SU-DHL-6 (cell line): ENCODE results near the gene PEX26.

Experiments used
- H2AFZ ChIP-seq: fragments of 200-600 bp; sonication (generic); 2 replicates; pipeline ENCODE4 v1.6.1; 2014; ENCODE audit warnings: low read depth, mild to moderate bottlenecking, moderate library complexity, mixed read lengths, antibody characterized with exemption, low read length; ENCODE audit not compliant: severe bottlenecking
- H3F3A ChIP-seq: fragments of 200-600 bp; shearing (Covaris generic); 2 replicates; pipeline ENCODE4 v1.6.0; 2016; ENCODE audit warnings: antibody characterized with exemption, mild to moderate bottlenecking; ENCODE audit not compliant: insufficient read depth
- H3K27ac ChIP-seq: fragments of 200-600 bp; sonication (generic); 2 replicates; pipeline ENCODE4 v1.5.1; 2016; ENCODE audit warnings: low read depth, mild to moderate bottlenecking, low read length, moderate library complexity, mixed read lengths
- H3K27me3 ChIP-seq: fragments of 200-600 bp; sonication (generic), shearing (Covaris generic); 2 replicates; pipeline ENCODE4 v1.6.0; 2014; ENCODE audit warnings: mild to moderate bottlenecking, low read length
- H3K36me3 ChIP-seq: fragments of 200-600 bp; sonication (generic); 2 replicates; pipeline ENCODE4 v1.6.1; 2014; ENCODE audit warnings: mild to moderate bottlenecking, low read length, mixed read lengths
- H3K4me2 ChIP-seq: fragments of 300-600, 200-600 bp; shearing (Covaris generic), sonication (generic); 2 replicates; pipeline ENCODE4 v1.6.0; 2014; ENCODE audit warnings: low read length, low read depth, mild to moderate bottlenecking; ENCODE audit not compliant: poor library complexity, severe bottlenecking
- H3K4me3 ChIP-seq: fragments of 200-600 bp; sonication (generic); 2 replicates; pipeline ENCODE4 v1.5.1; 2014; ENCODE audit warnings: antibody characterized with exemption, low read length, mild to moderate bottlenecking, mixed read lengths; ENCODE audit not compliant: insufficient read depth, poor library complexity, severe bottlenecking
- H3K79me2 ChIP-seq: fragments of 200-600 bp; sonication (generic); 2 replicates; pipeline ENCODE4 v1.6.1; 2014; ENCODE audit warnings: mild to moderate bottlenecking, low read length, moderate library complexity; ENCODE audit not compliant: insufficient read depth
- H3K9ac ChIP-seq: fragments of 200-600 bp; sonication (generic); 2 replicates; pipeline ENCODE4 v1.7.0; 2014; ENCODE audit warnings: mild to moderate bottlenecking, low read length
- H3K9me2 ChIP-seq: fragments of 200-600 bp; sonication (generic); replicated peaks from 2 replicates; pipeline ENCODE4 v1.6.1; 2014; ENCODE audit warnings: low read length; ENCODE audit not compliant: insufficient read depth
- H3K9me3 ChIP-seq: fragments of 200-600 bp; sonication (generic); 2 replicates; pipeline ENCODE4 v1.6.1; 2014; ENCODE audit warnings: low read length, mixed read lengths; ENCODE audit not compliant: insufficient read depth
- H4K20me1 ChIP-seq: fragments of 200-600 bp; sonication (generic); 2 replicates; pipeline ENCODE4 v1.6.1; 2014; ENCODE audit warnings: low read depth, mild to moderate bottlenecking, antibody characterized with exemption, low read length, moderate library complexity, mixed read lengths
- CTCF ChIP-seq: fragments of 200-600 bp; sonication (generic); IDR thresholded peaks from one replicate; pipeline ENCODE4 v1.5.1; 2017; ENCODE audit warnings: antibody characterized with exemption, mild to moderate bottlenecking, low read length, moderate library complexity; ENCODE audit not compliant: insufficient read depth, poor library complexity, severe bottlenecking
- EZH2phosphoT487 ChIP-seq: fragments of 200-600 bp; sonication (generic), shearing (Covaris generic); conservative IDR thresholded peaks from 2 replicates; pipeline ENCODE4 v1.6.1; 2018; ENCODE audit warnings: mild to moderate bottlenecking, antibody characterized with exemption, low read length, moderate library complexity, mixed read lengths

PEX26 gene

GRCh38 chr22:18119409-18120110, 41.8 kb downstream of the PEX26 start:
- Histone ChIP-seq H3K9me3 (no peaks in the 10 kb centered on the region), H3K4me2 (no peak overlapping the region), H3K9ac (no peak overlapping the region), H4K20me1 (no peaks in the 10 kb centered on the region), H3K27ac (no peak overlapping the region), H3K9me2 (no peaks in the 10 kb centered on the region), H3K4me3 (no peak overlapping the region), H3K36me3 (no peaks in the 10 kb centered on the region), H2AFZ (no peak overlapping the region), H3K79me2 (no peaks in the 10 kb centered on the region), H3K27me3 (no peaks in the 10 kb centered on the region), H3F3A (no peaks in the 10 kb centered on the region)
- no peak for TF ChIP-seq CTCF
- no peak for TF ChIP-seq EZH2phosphoT487

GRCh38 chr22:18120857-18121256, 43.1 kb downstream of the PEX26 start:
- H2AFZ ChIP-seq: no peak overlapping the region
- H3K36me3 ChIP-seq: no peaks in the 10 kb centered on the region
- no peaks in the 10 kb centered on the region for H3K27me3 ChIP-seq
- no peak overlapping the region for H3K9ac ChIP-seq
- no peaks in the 10 kb centered on the region for H3K9me2 ChIP-seq
- H3K79me2 ChIP-seq: no peaks in the 10 kb centered on the region
- no peak overlapping the region for H3K27ac ChIP-seq
- no peaks in the 10 kb centered on the region for H3K9me3 ChIP-seq
- no peak overlapping the region for H3K4me3 ChIP-seq
- H3F3A ChIP-seq: no peaks in the 10 kb centered on the region
- H4K20me1 ChIP-seq: no peaks in the 10 kb centered on the region
- TF ChIP-seq CTCF: no peak
- no peak for TF ChIP-seq EZH2phosphoT487
- H3K4me2 ChIP-seq: no peak overlapping the region

GRCh38 chr22:18121506-18121905, 43.7 kb downstream of the PEX26 start:
- H3K79me2 ChIP-seq: no peaks in the 10 kb centered on the region
- H3K27ac ChIP-seq: no peak overlapping the region
- no peaks in the 10 kb centered on the region for H3F3A ChIP-seq
- H3K27me3 ChIP-seq: no peaks in the 10 kb centered on the region
- H3K36me3 ChIP-seq: no peaks in the 10 kb centered on the region
- no peak overlapping the region for H2AFZ ChIP-seq
- no peak overlapping the region for H3K9ac ChIP-seq
- no peak overlapping the region for H3K4me3 ChIP-seq
- TF ChIP-seq CTCF (no peak), EZH2phosphoT487 (no peak)
- no peaks in the 10 kb centered on the region for H3K9me3 ChIP-seq
- no peak overlapping the region for H3K4me2 ChIP-seq
- H4K20me1 ChIP-seq: no peaks in the 10 kb centered on the region
- H3K9me2 ChIP-seq: no peaks in the 10 kb centered on the region
